NCI-H187 (cell line): Measurements from ENCODE around the gene CRK.
A peak's percentile ranks its signal among the peaks of the same experiment; 100 is the strongest.
"Not testable (repeated sequence)": the region's sequence is repeated elsewhere in the genome, so short reads cannot be mapped to it uniquely, and the experiment has no call there.

ENCODE experiments used
- DNase-seq, 2 experiments: peaks; one replicate each; lab custom pipeline; 2025; lab: John Stamatoyannopoulos, UW

CRK gene

GRCh38 chr17:1464186-1464585 is 8.2 kb upstream of the CRK start:
- DNase-seq = no peak

DNA sequence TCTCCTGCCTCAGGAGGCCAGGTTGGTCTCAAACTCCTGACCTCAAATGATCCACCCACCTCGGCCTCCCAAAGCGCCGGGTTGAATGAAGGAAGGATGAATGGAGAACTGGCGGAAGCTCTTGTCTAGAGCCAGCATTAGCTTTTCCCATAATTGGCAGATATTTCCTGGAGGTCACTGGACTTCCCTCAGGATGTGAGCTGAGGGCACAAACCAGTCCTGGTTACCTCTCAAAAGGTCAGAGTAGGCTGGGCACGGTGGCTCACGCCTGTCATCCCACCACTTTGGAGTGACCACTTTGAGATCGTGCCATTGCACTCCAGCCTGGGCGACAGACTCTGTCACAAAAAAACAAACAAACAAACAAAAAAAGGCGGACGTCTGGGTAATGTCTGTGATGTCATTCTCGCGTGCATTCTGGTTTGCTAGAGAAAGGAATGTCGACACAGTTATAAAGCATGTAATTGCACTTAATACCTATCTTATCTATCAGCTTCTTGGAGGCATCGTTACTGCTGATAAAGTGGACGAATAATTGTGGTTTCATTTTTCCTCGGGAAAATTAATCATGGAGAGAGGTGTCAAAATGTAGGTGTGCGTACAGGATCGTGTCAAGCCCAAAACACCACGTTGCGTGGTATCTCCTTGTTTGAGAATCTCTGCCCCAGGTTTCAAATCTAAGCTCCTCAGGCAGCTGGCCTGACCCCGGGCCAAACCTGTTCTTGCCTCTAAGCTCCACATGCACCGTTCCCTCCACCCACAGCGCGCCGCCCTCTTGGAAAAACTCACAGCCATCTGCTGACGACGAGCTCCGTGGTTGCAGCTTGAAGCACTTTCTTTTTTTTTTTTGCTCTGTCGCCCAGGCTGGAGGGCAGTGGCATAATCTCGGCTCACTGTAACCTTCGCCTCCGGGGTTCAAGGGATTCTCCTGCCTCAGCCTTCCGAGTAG is 6.4 kb upstream of the CRK start:
- DNase-seq = no peak

- DNase-seq = no peak
These were observed 5.3 kb upstream of the CRK start for GRCh38 chr17:1461198-1461944.

DNA sequence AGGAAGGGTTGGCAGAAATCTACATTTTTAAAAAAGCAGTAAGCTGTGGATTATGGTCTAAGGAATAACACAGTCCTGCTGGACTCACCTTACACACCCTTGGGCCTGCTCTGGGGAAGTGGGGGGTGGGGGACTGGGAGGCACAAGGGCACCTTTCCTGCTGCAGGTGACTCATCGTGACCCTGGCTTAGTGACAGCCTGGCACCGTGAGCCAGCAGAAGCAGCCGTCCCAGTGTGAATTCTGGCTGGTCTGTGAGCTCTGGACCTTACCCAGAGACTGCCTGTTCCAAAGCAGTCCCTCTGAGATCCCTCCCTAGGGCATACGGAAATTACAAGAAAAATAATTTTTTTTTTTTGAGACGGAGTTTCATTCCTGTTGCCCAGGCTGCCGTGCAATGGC is 4.2 kb upstream of the CRK start:
- DNase-seq = no peak

GRCh38 chr17:1455291-1455796 is 688 bp downstream of the CRK start:
- DNase-seq = peak in 1 of 2 experiments; percentile 5

DNA sequence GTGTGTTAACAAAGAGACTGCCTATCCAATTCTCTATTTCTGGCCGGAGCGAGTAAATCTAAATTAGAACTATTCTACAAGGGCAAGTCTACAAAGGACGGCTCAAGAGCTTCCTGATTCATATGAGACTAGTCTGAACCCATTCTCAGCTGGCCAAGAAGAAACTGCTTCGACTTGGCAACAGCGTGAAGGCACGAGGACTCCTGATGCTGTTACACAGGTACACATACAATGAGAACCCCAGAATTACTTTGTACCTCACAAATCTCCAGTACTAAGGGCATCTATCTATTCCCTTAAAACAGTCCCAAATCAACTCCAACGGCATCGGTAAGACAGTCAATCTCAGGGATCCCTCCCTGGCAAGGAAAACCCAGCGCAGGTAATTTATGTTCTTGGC is 1.5 kb downstream of the CRK start:
- no peak for DNase-seq

DNA sequence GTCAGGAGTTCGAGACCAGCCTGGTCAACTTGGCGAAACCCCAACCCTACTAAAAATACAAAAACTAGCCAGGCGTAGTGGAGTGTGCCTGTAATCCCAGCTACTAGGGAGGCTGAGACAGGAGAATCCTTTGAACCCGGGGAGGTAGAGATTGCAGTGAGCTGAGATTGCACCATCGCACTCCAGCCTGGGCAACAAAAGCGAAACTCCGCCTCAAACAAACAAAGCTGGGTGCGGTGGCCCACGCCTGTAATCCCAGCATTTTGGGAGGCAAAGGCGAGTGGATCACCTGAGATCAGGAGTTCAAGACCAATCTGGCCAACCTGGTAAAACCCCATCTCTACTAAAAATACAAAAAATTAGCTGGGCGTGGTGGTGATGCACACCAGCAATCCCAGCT is 2.3 kb downstream of the CRK start:
- DNase-seq = not testable (repeated sequence)

GRCh38 chr17:1452836-1453235 is 3.2 kb downstream of the CRK start:
- no peak for DNase-seq

DNA sequence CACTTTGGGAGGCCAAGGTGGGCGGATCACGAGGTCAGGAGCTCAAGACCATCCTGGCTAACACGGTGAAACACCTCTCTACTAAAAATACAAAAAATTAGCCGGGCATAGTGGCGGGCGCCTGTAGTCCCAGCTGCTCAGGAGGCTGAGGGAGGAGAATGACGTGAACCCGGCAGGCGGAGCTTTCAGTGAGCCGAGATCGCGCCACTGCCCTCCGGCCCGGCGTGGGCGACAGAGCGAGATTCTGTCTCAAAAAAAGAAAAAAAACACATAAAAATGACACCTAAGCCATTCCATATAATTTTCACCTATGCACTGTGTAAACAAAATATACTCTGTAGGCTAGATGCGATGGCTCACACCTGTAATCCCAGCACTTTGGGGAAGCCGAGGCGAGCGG is 5.8 kb downstream of the CRK start:
- not testable (repeated sequence) for DNase-seq

- DNase-seq = no peak
These were observed 6.5 kb downstream of the CRK start for GRCh38 chr17:1449412-1449967.

- DNase-seq = no peak
These were observed 9.0 kb downstream of the CRK start for GRCh38 chr17:1447052-1447451.

DNA sequence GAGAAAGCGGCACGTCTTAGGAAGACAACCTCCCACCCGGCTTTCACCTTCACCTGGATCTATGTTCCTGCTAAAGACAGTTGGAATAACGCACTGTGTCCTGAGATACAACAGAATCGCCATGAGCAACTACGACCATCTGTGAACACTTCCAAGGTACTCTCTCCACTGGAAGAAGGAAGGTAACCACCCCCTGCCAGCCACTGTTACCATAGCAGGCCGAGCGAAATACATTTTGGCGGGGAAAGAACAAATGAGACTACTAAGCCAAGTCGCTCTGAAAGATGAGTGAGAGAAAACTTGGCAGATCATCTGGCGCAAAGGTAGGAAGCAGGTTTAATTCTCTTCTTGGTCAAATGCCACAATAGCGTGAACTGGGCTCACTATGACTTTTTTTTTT is 9.8 kb downstream of the CRK start:
- no peak for DNase-seq

DNA sequence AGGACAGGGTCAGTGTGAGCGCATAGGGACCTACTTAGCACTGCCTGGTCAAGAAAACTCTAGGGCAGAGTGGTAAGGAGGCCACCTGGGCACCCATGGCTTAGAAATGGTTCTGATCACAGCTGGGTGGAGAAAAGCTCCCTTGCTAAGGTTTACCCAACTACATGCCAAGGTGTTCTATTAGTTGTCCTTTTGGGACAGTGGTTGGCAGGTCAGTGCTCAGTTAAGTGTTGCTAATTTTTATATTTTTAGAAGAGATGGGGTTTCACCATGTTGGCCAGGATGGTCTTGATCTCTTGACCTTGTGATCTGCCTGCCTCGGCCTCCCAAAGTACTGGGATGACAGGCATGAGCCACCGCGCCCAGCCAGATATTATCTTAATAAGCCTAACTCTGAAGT is 10.3 kb downstream of the CRK start:
- not testable (repeated sequence) for DNase-seq

- not testable (repeated sequence) for DNase-seq
These were observed 13.3 kb downstream of the CRK start for GRCh38 chr17:1442721-1443120.

- DNase-seq = no peak
These were observed 13.8 kb downstream of the CRK start for GRCh38 chr17:1442187-1442586.

- DNase-seq = no peak
These were observed 15.1 kb downstream of the CRK start for GRCh38 chr17:1440921-1441320.

GRCh38 chr17:1438593-1439083 is 17.4 kb downstream of the CRK start:
- no peak for DNase-seq

- DNase-seq = no peak
These were observed 20.7 kb downstream of the CRK start for GRCh38 chr17:1435326-1435725.

DNA sequence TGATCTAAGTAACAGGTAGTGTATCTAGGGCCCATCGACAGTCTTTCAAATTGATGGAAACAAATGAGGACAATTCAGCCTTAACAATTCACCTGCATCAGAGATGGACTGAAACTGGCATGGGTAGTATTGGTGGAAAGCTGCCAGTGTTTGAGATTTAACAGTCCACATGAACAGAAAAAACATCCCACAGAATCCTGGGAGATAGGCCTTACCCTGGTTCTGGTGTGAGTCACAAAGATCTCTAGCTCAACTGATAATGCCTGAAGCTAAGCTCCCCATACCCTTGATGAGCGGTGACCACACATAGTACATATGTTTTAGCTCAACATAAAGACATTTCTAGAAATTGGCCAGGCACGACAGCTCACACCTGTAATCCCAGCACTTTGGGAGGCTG is 21.9 kb downstream of the CRK start:
- DNase-seq = no peak

DNA sequence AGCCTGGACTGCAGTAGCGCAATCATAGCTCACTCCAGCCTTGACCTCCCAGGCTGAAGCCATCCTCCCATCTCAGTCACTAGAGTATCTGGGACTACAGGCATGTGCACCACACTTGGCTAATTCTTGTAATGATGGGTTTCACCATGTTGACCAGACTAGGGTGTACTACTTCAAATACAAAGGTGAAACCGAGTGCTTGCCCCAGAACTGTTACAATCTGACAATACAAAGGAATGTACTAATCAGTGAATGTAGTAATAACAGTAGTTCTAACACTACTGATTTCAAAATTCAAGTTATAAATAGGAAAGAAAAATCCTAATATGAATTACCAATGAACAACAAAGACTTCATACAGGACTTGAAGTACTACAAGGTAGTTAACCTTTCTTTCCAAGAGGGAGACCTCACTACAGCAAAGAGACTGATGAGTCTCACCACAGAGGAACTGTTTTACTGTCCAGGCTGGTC is 24.4 kb downstream of the CRK start:
- DNase-seq = no peak

GRCh38 chr17:1423456-1424135 is 32.4 kb downstream of the CRK start:
- no peak for DNase-seq

- no peak for DNase-seq
These were observed 33.1 kb downstream of the CRK start for GRCh38 chr17:1422885-1423284.
